ENCODE measurements around the gene IVL. TPM values are rescaled to one million over a fixed set of nuclear protein-coding genes. Genes with fewer than 3 reads are reported as not detected.
A peak's percentile ranks its signal among the peaks of the same experiment; 100 is the strongest.

IVL gene
- total RNA-seq, 1 experiment from 2014 or later = not detected

DNA sequence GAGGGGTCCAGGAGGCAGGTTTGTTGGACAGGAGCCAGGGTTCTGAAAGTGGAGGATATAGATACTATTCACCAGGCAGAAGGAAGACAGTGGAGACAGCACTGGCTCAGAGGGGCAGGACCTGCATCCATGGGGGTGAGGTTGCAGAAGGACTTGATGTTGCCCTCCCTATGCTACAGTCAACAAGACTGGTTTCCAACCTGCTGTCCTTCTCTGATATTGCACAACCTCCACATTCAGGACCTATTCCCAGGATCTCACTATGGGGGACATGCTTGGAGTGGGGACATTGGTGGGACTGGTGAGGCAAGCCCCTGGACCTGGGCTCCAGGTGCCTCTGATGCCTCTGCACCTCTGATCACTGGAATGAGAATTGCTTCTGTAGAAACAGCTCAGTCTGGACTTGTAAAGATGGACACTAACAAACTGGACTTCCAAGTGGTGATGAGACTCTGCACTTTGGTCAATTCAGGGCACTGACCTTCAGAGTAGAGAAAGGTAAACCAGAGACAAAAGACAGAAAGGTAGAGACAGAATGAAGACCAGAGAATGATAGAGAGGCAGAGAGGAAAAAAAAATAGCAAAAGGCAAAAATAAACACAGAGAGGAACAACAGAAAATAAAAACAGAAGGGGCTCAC lies 28.7 kb upstream of the IVL start:
- H3K27me3 ChIP-seq (replicated peaks) = no peaks in the 10 kb centered on the region
- H3K4me1 ChIP-seq (replicated peaks) = peaks cover 4% of the 10 kb centered on the region
- no peak overlapping the region for H3K4me3 ChIP-seq
- no peaks in the 10 kb centered on the region for H3K9me3 ChIP-seq (replicated peaks)
- DNase-seq (ENCODE audit: low read depth in 1 of 2, low spot score in 2 of 2) = no peak
- no peak overlapping the region for H3K27ac ChIP-seq
- H3K36me3 ChIP-seq = no peaks in the 10 kb centered on the region

GRCh38 chr1:152880316-152880715 lies 28.0 kb upstream of the IVL start:
- Histone ChIP-seq H3K4me3 (no peak overlapping the region), H3K27me3 (replicated peaks) (no peaks in the 10 kb centered on the region), H3K4me1 (replicated peaks) (peaks cover 8% of the 10 kb centered on the region), H3K9me3 (replicated peaks) (no peaks in the 10 kb centered on the region), H3K27ac (no peak overlapping the region), H3K36me3 (no peaks in the 10 kb centered on the region)
- DNase-seq (ENCODE audit: low read depth in 1 of 2, low spot score in 2 of 2) = no peak

GRCh38 chr1:152880907-152881306 lies 27.4 kb upstream of the IVL start:
- H3K27ac ChIP-seq = no peak overlapping the region
- no peak for DNase-seq (ENCODE audit: low read depth in 1 of 2, low spot score in 2 of 2)
- no peaks in the 10 kb centered on the region for H3K27me3 ChIP-seq (replicated peaks)
- H3K4me1 ChIP-seq (replicated peaks) = peaks cover 10% of the 10 kb centered on the region
- H3K4me3 ChIP-seq = no peak overlapping the region
- no peaks in the 10 kb centered on the region for H3K36me3 ChIP-seq
- H3K9me3 ChIP-seq (replicated peaks) = no peaks in the 10 kb centered on the region

- Histone ChIP-seq H3K4me1 (replicated peaks) (peaks cover 15% of the 10 kb centered on the region), H3K27ac (no peak overlapping the region), H3K4me3 (no peak overlapping the region), H3K27me3 (replicated peaks) (no peaks in the 10 kb centered on the region; the same call in 1 of the 2 replicates), H3K36me3 (no peaks in the 10 kb centered on the region), H3K9me3 (replicated peaks) (no peaks in the 10 kb centered on the region)
- DNase-seq (ENCODE audit: low read depth in 1 of 2, low spot score in 2 of 2) = no peak
These were observed 24.3 kb upstream of the IVL start for GRCh38 chr1:152884085-152884484.

DNA sequence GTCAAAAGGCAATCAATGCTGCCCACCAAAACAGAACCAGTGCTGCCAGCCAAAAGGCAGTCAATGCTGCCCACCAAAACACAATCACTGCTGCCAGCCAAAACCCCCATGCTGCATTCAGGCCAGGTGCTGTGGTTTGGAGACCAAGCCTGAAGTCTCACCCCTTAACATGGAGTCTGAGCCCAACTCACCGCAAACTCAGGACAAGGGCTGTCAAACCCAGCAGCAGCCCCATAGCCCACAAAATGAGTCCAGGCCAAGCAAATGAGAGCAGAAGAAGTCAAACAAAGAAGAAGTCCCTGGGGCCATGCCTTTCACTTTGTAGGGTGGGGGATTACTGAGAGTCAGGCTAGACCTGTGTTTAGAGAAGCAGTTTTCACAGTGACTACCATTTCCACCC lies 23.8 kb upstream of the IVL start:
- Histone ChIP-seq H3K9me3 (replicated peaks) (no peaks in the 10 kb centered on the region), H3K36me3 (no peaks in the 10 kb centered on the region), H3K27me3 (replicated peaks) (no peaks in the 10 kb centered on the region; the same call in 1 of the 2 replicates), H3K4me3 (no peak overlapping the region), H3K4me1 (replicated peaks) (peaks cover 15% of the 10 kb centered on the region), H3K27ac (no peak overlapping the region; the same call in 1 of the 2 replicates)
- DNase-seq (ENCODE audit: low read depth in 1 of 2, low spot score in 2 of 2) = no peak

DNA sequence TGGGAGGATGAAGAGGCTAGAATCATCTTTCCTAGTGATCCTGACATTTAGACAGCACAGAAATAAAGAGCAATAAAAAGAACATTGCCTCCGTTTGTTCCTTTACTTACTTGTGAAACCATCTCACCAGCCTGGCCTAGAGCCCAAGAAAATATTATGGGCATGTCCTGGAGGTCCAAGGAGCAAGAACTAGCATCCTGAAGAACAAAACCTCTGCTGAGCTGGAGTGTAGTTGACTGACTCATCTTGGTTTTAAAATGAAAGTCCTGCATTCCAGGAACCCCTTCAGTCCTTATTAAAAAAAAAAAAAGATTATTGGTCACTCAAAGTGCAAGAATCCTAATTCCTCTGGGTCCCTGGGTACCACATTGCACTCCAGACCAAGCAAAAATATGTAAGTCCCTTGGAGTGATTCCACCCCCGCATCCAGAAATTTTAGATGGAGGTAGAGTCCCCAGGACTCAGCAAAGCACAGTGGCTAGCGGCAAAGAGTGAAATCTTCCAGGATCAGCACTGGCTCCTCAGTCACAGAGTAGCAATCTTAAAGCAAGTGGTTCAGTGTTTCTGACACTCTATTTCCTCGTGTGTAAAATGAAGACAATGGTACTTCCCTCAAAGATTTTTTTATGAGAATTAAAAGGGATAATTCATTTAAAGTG lies 23.3 kb upstream of the IVL start:
- Histone ChIP-seq H3K27me3 (replicated peaks) (no peaks in the 10 kb centered on the region; the same call in 1 of the 2 replicates), H3K4me3 (no peak overlapping the region), H3K27ac (no peak overlapping the region; the same call in 1 of the 2 replicates), H3K4me1 (replicated peaks) (peaks cover 15% of the 10 kb centered on the region), H3K36me3 (no peaks in the 10 kb centered on the region), H3K9me3 (replicated peaks) (no peaks in the 10 kb centered on the region)
- DNase-seq (ENCODE audit: low read depth in 1 of 2, low spot score in 2 of 2) = peak in 1 of 2 experiments; percentile 35

DNA sequence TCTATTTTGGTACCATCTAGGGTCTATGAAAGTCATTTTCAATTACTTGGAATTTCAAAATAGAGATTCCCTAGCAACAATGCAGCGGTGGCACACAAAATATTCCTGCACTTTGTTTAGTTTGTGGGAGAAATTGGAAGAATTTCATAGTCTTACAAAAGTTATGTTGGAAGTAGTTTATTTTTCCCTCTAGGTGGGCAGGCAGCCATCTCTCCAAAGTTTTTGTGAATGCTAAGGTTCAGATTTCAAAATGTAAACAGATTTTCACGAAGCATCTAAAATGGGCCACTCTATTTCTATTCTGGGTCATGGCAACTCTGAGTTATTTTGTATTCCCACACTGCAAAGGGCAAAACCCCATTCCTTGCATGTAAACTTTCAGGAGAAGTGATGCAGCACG lies 22.3 kb upstream of the IVL start:
- Histone ChIP-seq H3K36me3 (no peaks in the 10 kb centered on the region), H3K4me3 (no peak overlapping the region), H3K27ac (peak overlapping the region; percentile 17; the same call in 1 of the 2 replicates), H3K4me1 (replicated peaks) (peaks cover 15% of the 10 kb centered on the region), H3K27me3 (replicated peaks) (no peaks in the 10 kb centered on the region; the same call in 1 of the 2 replicates), H3K9me3 (replicated peaks) (no peaks in the 10 kb centered on the region)
- peak in 1 of 2 experiments; percentile 38 for DNase-seq (ENCODE audit: low read depth in 1 of 2, low spot score in 2 of 2)

GRCh38 chr1:152886758-152887409 lies 21.5 kb upstream of the IVL start:
- no peaks in the 10 kb centered on the region for H3K36me3 ChIP-seq
- no peak for DNase-seq (ENCODE audit: low read depth in 1 of 2, low spot score in 2 of 2)

GRCh38 chr1:152888126-152888525 lies 20.2 kb upstream of the IVL start:
- no peak for DNase-seq (ENCODE audit: low read depth in 1 of 2, low spot score in 2 of 2)
- Histone ChIP-seq H3K4me3 (no peak overlapping the region), H3K36me3 (no peaks in the 10 kb centered on the region), H3K9me3 (replicated peaks) (no peaks in the 10 kb centered on the region), H3K4me1 (replicated peaks) (peaks cover 15% of the 10 kb centered on the region), H3K27me3 (replicated peaks) (no peaks in the 10 kb centered on the region; the same call in 1 of the 2 replicates), H3K27ac (no peak overlapping the region)

More at GRCh38 chr1:152886758-152887409, 21.5 kb upstream of the IVL start:
- Histone ChIP-seq H3K27ac (no peak overlapping the region; the same call in 1 of the 2 replicates), H3K27me3 (replicated peaks) (no peaks in the 10 kb centered on the region; the same call in 1 of the 2 replicates), H3K9me3 (replicated peaks) (no peaks in the 10 kb centered on the region), H3K4me1 (replicated peaks) (peaks cover 15% of the 10 kb centered on the region), H3K4me3 (no peak overlapping the region)

DNA sequence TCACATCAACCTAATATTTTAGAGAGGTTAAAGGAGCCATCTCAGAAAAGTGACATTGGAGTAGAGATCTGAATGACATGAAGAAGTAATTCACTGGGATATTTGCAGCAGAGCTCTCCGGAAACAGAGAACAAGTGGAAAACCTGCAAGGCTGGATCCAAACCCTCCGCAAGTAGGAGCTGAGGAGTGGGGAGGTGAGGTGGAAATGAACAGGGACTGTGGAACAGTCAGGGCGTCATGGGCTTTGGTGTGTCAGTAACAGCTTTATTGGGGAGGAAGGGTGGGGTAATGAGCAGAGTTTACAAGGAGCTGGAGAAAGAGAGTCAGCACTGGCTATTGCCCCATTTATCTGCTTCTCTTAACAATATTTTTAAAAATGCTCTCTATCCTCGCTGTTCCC lies 9.3 kb upstream of the IVL start:
- no peaks in the 10 kb centered on the region for H3K9me3 ChIP-seq (replicated peaks)
- H3K4me1 ChIP-seq (replicated peaks) = no peaks in the 10 kb centered on the region
- H3K4me3 ChIP-seq = no peak overlapping the region
- H3K36me3 ChIP-seq = no peaks in the 10 kb centered on the region
- no peak overlapping the region for H3K27ac ChIP-seq
- no peak for DNase-seq (ENCODE audit: low read depth in 1 of 2, low spot score in 2 of 2)
- peaks cover 11% of the 10 kb centered on the region for H3K27me3 ChIP-seq (replicated peaks)

DNA sequence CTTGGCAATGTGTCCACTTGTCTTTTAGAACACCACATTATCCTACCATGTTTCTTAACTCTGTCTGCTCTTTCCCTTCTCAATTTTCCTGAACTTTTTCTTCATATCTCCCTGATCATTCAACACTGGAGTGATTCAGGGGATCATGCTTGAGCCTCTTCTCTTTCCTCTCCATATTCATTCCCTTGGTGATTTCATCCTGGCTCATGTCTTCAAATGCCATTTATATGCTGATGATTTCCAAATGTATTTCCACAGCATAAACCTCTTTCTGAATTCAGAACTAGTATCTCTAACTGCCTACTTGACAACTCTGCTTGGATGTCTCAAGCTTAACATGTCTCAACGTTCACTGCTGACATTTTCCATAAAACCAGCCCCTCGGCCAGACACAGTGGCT lies 8.5 kb upstream of the IVL start:
- no peak for DNase-seq (ENCODE audit: low read depth in 1 of 2, low spot score in 2 of 2)
- no peaks in the 10 kb centered on the region for H3K36me3 ChIP-seq

DNA sequence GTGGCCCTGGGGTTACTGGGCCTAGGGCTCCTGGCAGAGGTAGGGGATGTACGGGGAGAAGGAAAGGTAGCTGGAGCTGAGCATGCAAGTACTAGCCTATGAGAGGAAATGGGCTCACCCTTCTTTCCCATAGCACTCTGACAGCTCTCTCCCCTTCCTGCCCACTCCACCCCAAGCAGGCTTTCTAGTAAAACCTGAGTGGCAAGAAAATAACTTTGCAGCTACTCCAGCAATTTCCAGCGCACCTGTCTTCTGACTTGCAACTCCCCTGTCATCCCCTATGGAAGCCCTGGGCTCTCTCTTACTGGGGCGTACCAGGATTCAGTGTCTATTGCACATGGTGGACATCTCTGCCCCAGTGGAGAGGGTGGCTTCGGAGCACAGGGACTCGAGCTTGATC lies 6.7 kb upstream of the IVL start:
- Histone ChIP-seq H3K4me1 (replicated peaks) (peaks cover 10% of the 10 kb centered on the region), H3K27ac (no peak overlapping the region), H3K4me3 (no peak overlapping the region), H3K36me3 (no peaks in the 10 kb centered on the region), H3K27me3 (replicated peaks) (peaks cover 9% of the 10 kb centered on the region), H3K9me3 (replicated peaks) (no peaks in the 10 kb centered on the region)
- DNase-seq (ENCODE audit: low read depth in 1 of 2, low spot score in 2 of 2) = no peak

More for the DNA sequence above, 8.5 kb upstream of the IVL start:
- Histone ChIP-seq H3K27me3 (replicated peaks) (peaks cover 11% of the 10 kb centered on the region), H3K9me3 (replicated peaks) (no peaks in the 10 kb centered on the region), H3K4me1 (replicated peaks) (no peaks in the 10 kb centered on the region), H3K4me3 (no peak overlapping the region), H3K27ac (no peak overlapping the region)

- no peak for DNase-seq (ENCODE audit: low read depth in 1 of 2, low spot score in 2 of 2)
- H3K4me3 ChIP-seq = no peak overlapping the region
- peaks cover 11% of the 10 kb centered on the region for H3K4me1 ChIP-seq (replicated peaks)
- peaks cover 7% of the 10 kb centered on the region for H3K27me3 ChIP-seq (replicated peaks)
- no peak overlapping the region for H3K27ac ChIP-seq
- no peaks in the 10 kb centered on the region for H3K36me3 ChIP-seq
- H3K9me3 ChIP-seq (replicated peaks) = no peaks in the 10 kb centered on the region
These were observed 5.7 kb upstream of the IVL start for GRCh38 chr1:152902636-152903035.

Measured in SJSA1 (cell line).